GM23338 (cell line): Measurements from ENCODE around the gene PGPEP1. TPM values are rescaled to one million over a fixed set of nuclear protein-coding genes. Genes with fewer than 3 reads are reported as not detected.

Source experiments
- REST ChIP-seq: IDR thresholded peaks from one replicate; pipeline ENCODE4 v1.6.1; 2018; ENCODE audit warnings: antibody characterized with exemption; ENCODE audit not compliant: unreplicated experiment
- STAT1 ChIP-seq: IDR thresholded peaks from one replicate; pipeline ENCODE4 v1.6.1; 2016; ENCODE audit warnings: antibody characterized with exemption; ENCODE audit not compliant: unreplicated experiment
- ZNF114 ChIP-seq: fragments of 250-450 bp; sonication (Bioruptor Pico); IDR thresholded peaks from 2 replicates; pipeline ENCODE4 v1.5.0; 2020; ENCODE audit warnings: mild to moderate bottlenecking, moderate library complexity
- ZNF331 ChIP-seq: fragments of 250-450 bp; sonication (Bioruptor Pico); IDR thresholded peaks from 2 replicates; pipeline ENCODE4 v1.5.0; 2020; ENCODE audit warnings: low read depth, mild to moderate bottlenecking, moderate library complexity
- ZNF462 ChIP-seq: fragments of 250-450 bp; sonication (Bioruptor Pico); IDR thresholded peaks from 2 replicates; pipeline ENCODE4 v1.5.0; 2020; ENCODE audit warnings: mild to moderate bottlenecking, moderate library complexity
- polyA plus RNA-seq: library from polyadenylated mRNA; unstranded; fragments of >200 nt; fragmentation: Nextera tagmentation; extraction: Ambion mirVana; gene quantifications from 2 replicates; pipeline ENCODE4 v1.2.1, GENCODE V29; 2016
- total RNA-seq: library from RNA; depleted of rRNA; stranded (reverse); fragments of >200 nt; shearing (Covaris generic); gene quantifications from 2 replicates; pipeline ENCODE4 v1.2.3, GENCODE V29; 2014

Gene PGPEP1
- total and polyA plus RNA-seq, 2 experiments from 2014 or later: 15.5 to 18.9 TPM

GRCh38 chr19:18388100-18388959, 47.9 kb downstream of the PGPEP1 start (continued):
- TF ChIP-seq ZNF462 (no peak), STAT1 (no peak), ZNF331 (CRISPR knock-in tag) (no peak), ZNF114 (CRISPR knock-in tag) (no peak), REST (no peak)
